Endothelial cell of umbilical vein (primary cell): ENCODE data around the gene CD164L2. TPM values are rescaled to one million over a fixed set of nuclear protein-coding genes. Genes with fewer than 3 reads are reported as not detected.

ENCODE experiments used
- BruUV-seq: library from RNA; stranded (reverse); fragments of 400-500 nt; replicated peaks from 2 replicates; lab custom pipeline; 2021; lab: Mats Ljungman, UMichigan
- CTCF ChIA-PET: fragments of 300-600, 350-600 bp; sonication (Branson Sonifier 250); formaldehyde crosslinking; loops from one replicate; lab custom pipeline; 2021; ENCODE audit warnings: antibody characterized with exemption, inconsistent platforms; lab: Charles Lee
- POLR2A ChIA-PET: fragments of 300-600, 350-600 bp; sonication (Branson Sonifier 250); formaldehyde crosslinking; loops from one replicate; lab custom pipeline; 2021; ENCODE audit warnings: antibody characterized with exemption, inconsistent platforms; lab: Charles Lee
- DNase-seq: peaks from one replicate; pipeline ENCODE4 v3.0.0-alpha.2; 2011; ENCODE audit warnings: low read depth, low spot score
- FAIRE-seq: peaks from 2 replicates; lab custom pipeline; 2011; peaks lifted over from hg19 to GRCh38; lab: Jason Lieb, UNC
- H2AFZ ChIP-seq: 2 replicates; pipeline ENCODE4 v1.6.0; 2012; ENCODE audit warnings: low read depth, low read length, control low read depth, inconsistent platforms
- H3K27ac ChIP-seq: 2 replicates; pipeline ENCODE4 v1.5.1; 2011; ENCODE audit warnings: low read depth, mild to moderate bottlenecking, control low read depth, low read length, moderate library complexity; ENCODE audit not compliant: insufficient read depth
- H3K27me3 ChIP-seq, 2 experiments: 2 replicates each; pipeline versions ENCODE4 v1.6.0 to v1.6.1; 2011; ENCODE audit warnings: low read length in 2 of 2, mixed read lengths in 1 of 2; ENCODE audit not compliant: control insufficient read depth in 2 of 2, insufficient read depth in 2 of 2
- H3K36me3 ChIP-seq, 2 experiments: 2 replicates in 1 of 2; 3 replicates in 1 of 2; pipeline ENCODE4 v1.5.1; 2011; ENCODE audit warnings: low read length in 2 of 2, mild to moderate bottlenecking in 1 of 2, moderate library complexity in 1 of 2; ENCODE audit not compliant: control insufficient read depth in 2 of 2, insufficient read depth in 2 of 2; ENCODE audit errors: extremely low read depth in 1 of 2
- H3K4me1 ChIP-seq: 3 replicates; pipeline ENCODE4 v1.5.1; 2011; ENCODE audit warnings: mild to moderate bottlenecking, low read length; ENCODE audit not compliant: control insufficient read depth, insufficient read depth; ENCODE audit errors: extremely low read depth
- H3K4me2 ChIP-seq: 2 replicates; pipeline ENCODE4 v1.6.1; 2011; ENCODE audit warnings: low read length, control low read depth, mixed read lengths; ENCODE audit not compliant: insufficient read depth
- H3K4me3 ChIP-seq, 3 experiments: fragments of 200-600 bp in 1 of 3; sonication (generic), shearing (Covaris generic) in 1 of 3; replicated peaks in 1 of 3; 2 replicates each; pipeline ENCODE4 v1.5.1; 2011 to 2016; ENCODE audit warnings: control low read depth in 3 of 3, low read length in 3 of 3, mild to moderate bottlenecking in 2 of 3, inconsistent platforms in 1 of 3, low read depth in 1 of 3, moderate library complexity in 1 of 3; ENCODE audit not compliant: insufficient read depth in 1 of 3
- H3K79me2 ChIP-seq: 2 replicates; pipeline ENCODE4 v1.6.0; 2012; ENCODE audit warnings: low read length, inconsistent platforms; ENCODE audit not compliant: control insufficient read depth, insufficient read depth
- H3K9ac ChIP-seq: replicated peaks from 2 replicates; pipeline ENCODE3; 2011; ENCODE audit warnings: low read length, control low read depth; ENCODE audit not compliant: insufficient read depth; ENCODE audit errors: extremely low read depth
- H3K9me1 ChIP-seq: replicated peaks from 3 replicates; pipeline ENCODE4 v1.6.0; 2011; ENCODE audit warnings: mild to moderate bottlenecking, low read length; ENCODE audit not compliant: control insufficient read depth, insufficient read depth; ENCODE audit errors: extremely low read depth
- H3K9me3 ChIP-seq: replicated peaks from 2 replicates; pipeline ENCODE4 v1.5.1; 2012; ENCODE audit warnings: low read length, inconsistent platforms; ENCODE audit not compliant: control insufficient read depth, insufficient read depth
- H4K20me1 ChIP-seq: replicated peaks from 2 replicates; pipeline ENCODE3; 2011; ENCODE audit warnings: mild to moderate bottlenecking, low read length; ENCODE audit not compliant: control insufficient read depth, insufficient read depth; ENCODE audit errors: extremely low read depth
- EZH2 ChIP-seq: IDR thresholded peaks from 2 replicates; pipeline ENCODE4 v1.6.1; 2012; ENCODE audit warnings: borderline replicate concordance, low read depth, mild to moderate bottlenecking, moderate library complexity, low read length, inconsistent platforms; ENCODE audit not compliant: severe bottlenecking
- JUN ChIP-seq: IDR thresholded peaks from 2 replicates; pipeline ENCODE4 v1.6.1; 2011; ENCODE audit warnings: borderline replicate concordance, low read depth; ENCODE audit not compliant: insufficient read length, insufficient read depth
- MAX ChIP-seq: IDR thresholded peaks from 2 replicates; pipeline ENCODE4 v1.6.1; 2011; ENCODE audit not compliant: insufficient read depth, insufficient read length
- POLR2AphosphoS5 ChIP-seq: IDR thresholded peaks from 2 replicates; pipeline ENCODE4 v1.6.1; 2012; ENCODE audit warnings: low read depth, mild to moderate bottlenecking, control low read depth, low read length, moderate library complexity; ENCODE audit not compliant: insufficient read depth
- dilution Hi-C: fragments of 300-500 bp; cut with MboI; formaldehyde crosslinking; loops from one replicate; pipeline ENCODE4 v1.15.0; 2019; ENCODE audit warnings: low sequenced_read_pairs; ENCODE audit not compliant: extremely low pct_ligation_motif_present
- intact Hi-C: fragments of 100-400 bp; cut with micrococcal nuclease; formaldehyde crosslinking; loops from one replicate; pipeline ENCODE4 v1.10.0; 2022
- polyA plus RNA-seq, 4 experiments: library from polyadenylated mRNA; depleted of rRNA in 3 of 4; stranded (reverse) in 3 of 4; unstranded in 1 of 4; fragments of >200 nt; gene quantifications; 2 replicates each; pipeline versions ENCODE4 v1.2.1 to v1.2.3, GENCODE V29; 2011 to 2012; ENCODE audit warnings: missing spikeins in 1 of 4
- total RNA-seq: library from RNA; stranded (reverse); gene quantifications from 2 replicates; pipeline ENCODE4 v1.2.3, GENCODE V29; 2021

Gene CD164L2
- total and polyA plus RNA-seq, 2 donors (not counting 3 experiments of a cell fraction or from before 2014, with no cell fraction given) = not detected

GRCh38 chr1:27429029-27429425 lies 45.9 kb upstream of the CD164L2 start:
- dilution Hi-C loops = no loop called here
- Histone ChIP-seq H3K27ac (peak overlapping the region; percentile 92), H3K36me3 (peaks cover 6 to 11% of the 10 kb centered on the region in 2 experiments), H3K9me3 (no peaks in the 10 kb centered on the region), H2AFZ (no peak overlapping the region), H4K20me1 (no peaks in the 10 kb centered on the region), H3K79me2 (peaks cover 46% of the 10 kb centered on the region), H3K9ac (peak overlapping the region; percentile 63), H3K4me2 (peak overlapping the region; percentile 91), H3K4me1 (peaks cover 51% of the 10 kb centered on the region), H3K27me3 (no peaks in the 10 kb centered on the region), H3K4me3 (peak overlapping the region in 1 of 3 experiments; percentile 31), H3K9me1 (no peaks in the 10 kb centered on the region)
- DNase-seq (no peak), FAIRE-seq (no peak)
- intact Hi-C loops = loop anchor here (2.0 kb wide), 1 partner anchor 26 kb away; no protein-coding TSS in a partner anchor
- POLR2A ChIA-PET = interaction anchor here (0.6 to 1.5 kb wide), 4 partner anchors 12 to 258 kb away, joined by 3 to 8 read pairs (median 4); no protein-coding TSS in a partner anchor
- TSS peak; percentile 15 for BruUV-seq
- TF ChIP-seq POLR2AphosphoS5 (no peak), MAX (no peak), EZH2 (no peak)
- CTCF ChIA-PET = interaction anchor here (1.1 to 4.9 kb wide), 10 partner anchors 7 to 128 kb away, joined by 3 to 70 read pairs (median 4); partner anchors contain the start of gene WASF2

- Histone ChIP-seq H3K4me3 (no peak overlapping the region), H3K36me3 (peaks cover 6 to 11% of the 10 kb centered on the region in 2 experiments), H3K79me2 (peaks cover 45% of the 10 kb centered on the region), H2AFZ (no peak overlapping the region), H3K9me1 (no peaks in the 10 kb centered on the region), H4K20me1 (no peaks in the 10 kb centered on the region), H3K27me3 (no peaks in the 10 kb centered on the region), H3K9me3 (no peaks in the 10 kb centered on the region), H3K27ac (peak overlapping the region; percentile 92), H3K9ac (peak overlapping the region; percentile 63), H3K4me2 (peak overlapping the region; percentile 91), H3K4me1 (peaks cover 51% of the 10 kb centered on the region)
- intact Hi-C loops = loop anchor here (2.0 kb wide), 1 partner anchor 26 kb away; no protein-coding TSS in a partner anchor
- dilution Hi-C loops = no loop called here
- POLR2A ChIA-PET = interaction anchor here (0.6 to 1.5 kb wide), 3 partner anchors 12 to 259 kb away, joined by 3 to 8 read pairs (median 4); no protein-coding TSS in a partner anchor
- TF ChIP-seq EZH2 (no peak), JUN (peak; percentile 34), POLR2AphosphoS5 (peak; percentile 52)
- BruUV-seq = TSS peak; percentile 16
- FAIRE-seq (peak; percentile 83), DNase-seq (peak; percentile 87)
- CTCF ChIA-PET = interaction anchor here (0.9 to 4.9 kb wide), 7 partner anchors 8 to 128 kb away, joined by 3 to 70 read pairs (median 5); no protein-coding TSS in a partner anchor
These were observed 45.3 kb upstream of the CD164L2 start for GRCh38 chr1:27428316-27429028.
